Esophagus squamous epithelium (tissue), 4 donors: Measurements from ENCODE around the gene CUBN. TPM values are rescaled to one million over a fixed set of nuclear protein-coding genes. Genes with fewer than 3 reads are reported as not detected.

ENCODE experiments used
- small RNA-seq, 4 donors: library from RNA; depleted of rRNA; stranded (forward); fragments of <200 nt; gene quantifications; one replicate each; pipeline ENCODE3, GENCODE V24; 2016
- total RNA-seq, 4 donors: library from RNA; depleted of rRNA; stranded (reverse); fragments of >200 nt; gene quantifications; one replicate each; pipeline ENCODE4 v1.1.0, GENCODE V29; 2016

CUBN gene
- total RNA-seq, 4 donors from 2014 or later: 0.15 to 0.83 (median 0.51) TPM

Small RNA genes within 50 kb of the gene (small RNA-seq; reads per million reads assigned to genes)
- gene AC067747.1: 0 reads per million in 4 donors

Other genes with a start within 250 kb of the CUBN start
- 1 to 10 TPM; 1.3 to 5.9 (median 2.6) TPM for gene TRDMT1, start 71.9 kb upstream of the CUBN start, total RNA-seq
- gene VIM, start 98.4 kb upstream of the CUBN start, total RNA-seq: 1,000 to 10,000 TPM in 1 of 4 donors, 100 to 1,000 TPM in 2, 10 to 100 TPM in 1; 55.2 to 1,252 (median 375) TPM